Stimulated activated CD4-positive, alpha-beta T cell treated with anti-CD3 and anti-CD28 coated beads, TNF-alpha, amount 100 ng/mL, for 1 hour (primary cell): ENCODE data around the gene SMAD5.

Source experiments
- DNase-seq, 3 donors: peaks; one replicate each; pipeline ENCODE4 v3.0.0-alpha.2; 2020; ENCODE audit warnings: low read depth in 3 of 3, low spot score in 1 of 3

Gene SMAD5

DNA sequence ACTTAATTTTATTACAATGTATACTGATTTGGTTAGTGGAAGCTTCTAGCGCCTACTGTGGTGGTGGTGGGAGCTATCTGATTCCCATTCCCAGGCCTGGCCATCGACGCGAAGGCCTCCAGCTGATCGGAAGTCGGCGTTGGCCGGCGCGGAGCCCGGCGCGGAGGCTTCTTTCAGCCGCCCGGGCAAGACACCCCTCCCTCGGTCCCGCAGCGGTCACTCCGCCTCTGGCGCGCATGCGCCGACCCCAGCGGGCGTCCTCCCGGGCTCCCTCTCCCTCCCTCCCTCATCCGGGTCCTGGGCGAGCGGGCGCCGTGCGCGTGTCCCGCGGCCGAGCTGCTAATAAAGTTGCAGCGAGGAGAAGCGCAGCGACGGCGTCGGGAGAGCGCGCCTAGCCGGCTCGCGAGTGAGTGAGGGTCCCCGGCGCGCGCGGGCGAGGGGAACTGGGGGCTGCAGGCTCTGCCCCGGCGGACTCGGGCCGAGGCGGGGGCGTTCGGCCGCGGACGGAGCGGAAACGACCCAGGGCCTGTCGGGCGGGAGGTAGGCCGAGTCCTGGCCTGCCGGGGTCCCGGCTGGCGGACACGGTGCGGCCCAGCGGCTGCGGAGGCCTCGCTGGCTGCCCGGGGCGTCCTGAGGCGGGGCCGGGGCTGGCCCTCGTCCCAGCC is at the start of gene SMAD5:
Gene SMAD5, plus strand, starts transcription at position 289 of the 665 bp plus-strand sequence. CDS start 20,916 bp downstream, outside the sequence.
- peak; percentile 39 to 47 (median 42) for DNase-seq

DNA sequence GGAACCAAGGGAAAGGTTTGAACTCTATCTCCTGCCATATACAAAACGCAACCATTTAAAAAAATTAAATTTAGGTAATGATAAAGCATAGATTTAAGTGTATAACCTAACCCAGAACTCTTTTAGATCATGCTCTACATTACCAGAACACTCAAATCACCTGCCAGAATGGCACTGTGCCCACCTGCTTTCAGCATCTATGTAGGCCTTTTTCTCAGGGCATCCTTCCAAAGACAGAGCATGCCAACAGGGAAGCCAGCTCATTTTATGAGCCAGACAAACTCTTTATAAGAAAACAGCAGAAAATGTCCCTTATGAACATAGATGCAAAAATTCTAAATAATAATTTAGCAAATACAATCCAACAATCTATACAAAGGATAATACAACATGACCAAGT is 47.9 kb upstream of the SMAD5 start:
- DNase-seq: no peak

DNA sequence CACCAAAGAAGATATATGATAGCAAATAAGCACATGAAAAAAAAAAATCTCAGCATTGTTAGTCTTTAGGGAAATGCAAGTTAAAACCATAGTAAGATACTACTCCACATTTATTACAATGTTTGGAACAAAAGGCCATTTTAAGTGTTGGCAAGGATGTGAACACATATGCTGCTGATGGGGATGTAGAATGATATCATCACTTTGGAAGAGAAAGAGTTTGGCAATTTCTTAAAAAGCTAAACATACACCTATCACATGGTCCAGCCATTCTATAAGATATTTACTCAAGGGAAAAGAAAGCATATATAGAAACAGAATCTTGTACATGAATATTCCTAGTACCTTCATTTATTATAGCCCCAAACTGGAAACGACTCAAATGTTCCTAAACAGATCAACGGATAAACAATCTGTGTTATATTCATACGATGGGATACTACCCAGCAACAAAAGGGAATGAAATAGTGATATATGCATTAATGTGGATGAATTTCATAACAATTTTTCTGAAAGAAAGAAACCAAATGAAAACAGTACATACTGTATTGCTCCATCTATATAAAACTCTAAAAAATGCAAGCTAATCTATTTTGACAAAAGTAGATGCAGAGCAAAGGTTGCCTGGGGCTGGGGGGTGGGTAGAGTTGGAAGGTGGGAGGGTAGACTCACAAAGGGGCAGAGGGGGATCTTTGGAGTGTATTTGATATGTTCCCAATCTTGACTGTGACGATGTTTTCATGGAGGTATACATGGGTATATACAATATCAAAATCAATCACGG is 45.7 kb upstream of the SMAD5 start:
- no peak for DNase-seq

DNA sequence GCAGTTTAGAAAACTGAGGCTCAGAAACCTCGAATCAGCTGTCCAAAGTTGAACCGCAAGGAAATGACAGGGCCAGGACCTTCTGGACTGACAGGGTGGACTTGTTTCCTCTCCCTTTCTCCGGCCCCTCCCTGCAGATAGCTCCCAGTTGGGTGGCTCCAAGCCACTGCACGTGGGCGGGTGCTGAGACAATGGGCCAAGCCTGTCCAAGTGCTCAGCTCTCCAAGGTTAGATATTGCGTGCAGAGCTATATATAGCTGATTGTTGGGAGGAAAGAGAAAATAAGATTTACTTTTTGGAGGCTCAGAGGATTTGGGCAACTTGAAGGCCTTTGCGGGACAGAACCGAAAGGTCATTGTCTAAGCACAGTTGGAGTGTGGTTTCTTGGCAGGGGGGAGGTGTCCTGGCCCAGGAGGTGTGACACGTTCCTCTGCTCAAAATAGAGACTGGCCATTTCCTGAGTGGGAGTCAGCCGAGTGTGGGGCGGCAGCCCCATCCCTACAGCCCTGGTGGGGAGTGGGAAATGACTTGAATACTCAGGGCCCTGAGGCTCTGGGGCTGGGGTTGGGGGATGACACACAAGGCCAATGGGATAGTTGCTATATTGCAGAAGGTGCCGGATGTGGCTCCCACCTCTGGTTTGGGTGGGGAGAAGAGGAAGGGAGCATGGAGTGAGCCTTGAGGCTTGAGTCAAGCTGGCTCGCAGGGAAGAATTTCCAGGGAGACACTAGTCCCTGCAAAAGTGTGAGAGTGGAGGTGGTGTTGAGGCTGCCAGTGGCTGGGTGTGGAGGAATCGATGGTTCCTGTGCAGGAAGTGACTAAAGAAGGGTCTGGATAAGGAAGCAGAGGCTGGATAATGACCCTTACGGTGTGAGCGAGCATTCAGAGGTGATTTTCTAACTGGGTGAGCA is 44.4 kb upstream of the SMAD5 start:
- DNase-seq: no peak

DNA sequence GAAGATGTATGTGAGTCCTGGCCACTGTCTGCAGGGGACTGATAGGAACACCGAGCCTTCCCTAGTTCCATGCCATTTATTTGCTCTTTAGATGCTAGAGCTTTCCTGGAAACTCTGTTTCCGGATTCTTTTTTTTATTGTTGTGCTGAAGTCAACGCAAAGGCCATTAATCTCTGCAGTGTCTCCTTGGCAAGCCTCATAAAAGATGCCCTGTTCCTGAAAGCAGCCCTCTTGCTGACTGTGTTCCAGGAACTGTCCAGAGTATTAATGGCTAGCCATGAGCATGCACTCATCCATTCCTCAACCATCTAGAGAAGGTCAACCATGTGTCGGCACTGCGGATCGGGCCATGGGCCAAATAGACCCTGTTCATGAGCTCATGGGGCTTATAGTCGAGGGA is 42.9 kb upstream of the SMAD5 start:
- DNase-seq: no peak

DNA sequence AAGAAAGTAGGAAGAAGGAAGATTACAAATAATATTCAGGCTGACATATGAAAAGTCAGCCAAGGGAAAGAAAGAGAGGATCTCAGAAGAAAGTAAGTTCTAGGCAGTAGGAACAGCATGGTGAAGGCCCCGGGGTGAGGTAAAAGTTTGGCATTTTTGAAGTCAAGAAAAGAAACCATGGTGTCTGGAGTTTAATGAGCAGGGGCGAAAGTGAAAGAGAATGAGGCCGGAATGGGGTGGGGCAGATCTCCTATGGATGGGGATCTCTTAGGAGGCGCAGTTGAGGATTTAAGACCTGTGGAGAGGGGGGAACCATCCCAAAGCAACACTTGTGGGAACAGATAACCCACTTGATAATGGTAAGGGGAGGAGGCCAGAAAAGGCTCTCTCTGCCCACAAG is 42.3 kb upstream of the SMAD5 start:
- no peak for DNase-seq

DNA sequence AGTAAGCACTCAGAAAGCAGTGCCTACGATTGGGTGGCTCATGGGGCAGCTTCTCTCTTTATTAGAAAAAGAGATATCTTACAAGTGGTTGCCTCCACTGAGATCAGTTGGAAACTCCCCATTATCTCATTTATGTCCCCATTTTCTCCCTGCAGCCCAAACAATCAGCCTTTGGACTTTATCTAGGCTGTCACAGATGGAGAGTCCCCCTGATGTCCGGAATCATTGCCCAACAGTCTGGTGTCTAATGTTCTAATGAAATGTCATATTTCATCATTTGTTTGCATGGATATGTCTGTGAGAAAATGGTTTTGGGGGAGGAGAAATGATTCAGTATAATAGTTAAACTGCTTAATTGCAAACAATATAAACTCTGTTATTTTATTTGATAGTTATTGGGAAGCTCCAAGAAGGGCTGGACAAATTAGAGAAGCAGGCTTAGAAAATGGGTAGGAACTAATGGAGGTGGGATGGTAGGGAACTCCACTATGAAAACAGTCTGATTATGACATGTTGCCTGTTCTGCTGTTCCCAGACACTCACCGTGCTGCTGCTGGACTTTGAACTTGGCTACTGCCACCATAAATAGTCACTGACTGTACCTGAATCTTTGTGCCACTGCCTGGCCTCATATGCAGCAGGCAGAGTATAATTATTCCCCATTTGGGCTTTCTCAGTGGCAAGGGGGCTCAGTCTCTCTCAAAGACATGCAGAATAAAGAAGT is 38.3 kb upstream of the SMAD5 start:
- DNase-seq: no peak

DNA sequence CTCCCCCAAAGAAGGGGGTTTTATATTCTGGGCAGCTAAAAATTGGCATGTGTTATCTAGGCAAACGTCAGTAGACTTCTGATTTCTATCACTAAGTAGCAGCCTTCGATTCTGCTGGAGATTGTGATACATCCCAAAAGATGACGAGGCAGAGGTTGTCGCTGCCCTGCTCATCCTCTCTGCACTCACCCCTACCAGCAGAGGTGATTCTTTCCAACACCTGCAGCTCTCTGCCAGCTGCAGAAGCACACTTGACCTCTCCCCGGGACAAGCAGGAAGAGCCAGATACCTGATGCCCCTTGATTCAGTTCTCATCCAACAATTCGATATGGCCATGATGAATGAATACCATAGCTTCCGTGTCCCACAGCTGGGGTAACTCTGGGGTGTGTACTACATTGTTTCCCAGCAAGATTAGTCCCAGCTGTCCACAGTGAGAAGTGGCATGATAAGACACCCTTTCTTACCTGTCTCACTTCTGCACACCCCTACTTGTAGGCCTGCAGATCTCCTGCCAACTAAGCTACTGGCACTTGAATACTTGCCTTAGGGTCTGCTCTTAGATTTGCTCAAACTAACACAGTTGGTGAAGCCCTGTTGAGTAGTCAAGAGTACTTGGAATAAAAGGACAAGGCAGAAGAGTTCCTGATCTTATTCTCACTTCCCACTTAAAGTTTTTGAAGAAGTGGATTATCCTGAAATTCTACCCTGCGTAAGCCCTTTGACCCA is 37.6 kb upstream of the SMAD5 start:
- no peak for DNase-seq

DNA sequence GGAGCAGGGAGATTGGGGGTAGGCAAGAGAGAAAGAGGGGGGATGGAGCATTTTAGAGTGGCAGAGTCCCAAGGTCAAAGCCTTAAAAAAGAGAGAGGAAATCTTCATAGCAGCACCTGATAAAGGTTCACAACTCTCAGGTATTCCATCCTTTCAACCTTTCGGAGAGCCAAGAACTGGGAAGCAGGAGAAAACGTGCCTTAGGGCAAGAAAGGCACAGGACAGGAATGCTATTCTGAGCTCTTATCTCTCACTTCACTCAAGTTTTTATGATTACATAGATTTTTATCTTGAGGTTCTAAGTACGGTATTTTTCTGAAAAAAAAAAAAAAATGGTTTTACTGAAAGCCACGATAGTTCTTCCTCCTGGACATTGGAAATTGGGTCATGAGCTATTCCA is 34.5 kb upstream of the SMAD5 start:
- DNase-seq: no peak

DNA sequence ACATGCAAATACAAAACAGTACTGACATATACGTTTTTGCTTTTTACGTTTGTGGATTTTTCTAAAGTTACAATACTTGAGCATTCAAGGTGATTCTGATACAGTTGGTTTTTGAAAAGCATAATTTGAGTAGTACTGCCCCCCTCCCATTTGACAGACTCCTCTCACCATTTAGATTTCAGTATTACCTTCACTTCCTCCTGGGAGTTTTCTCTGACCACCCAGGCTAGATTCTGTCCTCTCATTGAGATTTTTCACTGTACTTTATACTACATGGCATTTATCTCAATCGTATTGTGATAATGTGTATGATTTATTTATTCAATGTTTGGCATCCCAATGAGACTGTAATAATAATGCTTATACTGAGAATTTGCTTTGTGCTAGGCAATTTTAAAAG is 32.8 kb upstream of the SMAD5 start:
- DNase-seq: no peak

DNA sequence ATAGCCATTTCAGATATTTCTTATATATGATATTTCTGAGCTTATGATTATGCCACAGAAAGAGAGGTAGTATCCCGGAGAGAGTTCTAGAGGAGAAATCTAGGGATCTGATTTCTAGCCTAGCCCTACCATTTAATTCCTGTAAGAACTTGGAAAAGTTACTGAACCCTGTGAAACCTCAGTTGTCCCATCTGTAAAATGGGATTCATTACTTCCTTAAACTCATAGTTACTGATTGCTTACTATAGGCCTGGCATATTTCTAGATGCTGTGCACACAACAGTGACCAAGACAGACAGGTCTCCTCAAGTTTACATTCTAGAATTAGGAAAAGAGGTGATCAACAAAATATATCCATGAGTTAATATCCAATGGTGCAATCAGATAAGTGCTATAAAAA is 30.8 kb upstream of the SMAD5 start:
- no peak for DNase-seq

DNA sequence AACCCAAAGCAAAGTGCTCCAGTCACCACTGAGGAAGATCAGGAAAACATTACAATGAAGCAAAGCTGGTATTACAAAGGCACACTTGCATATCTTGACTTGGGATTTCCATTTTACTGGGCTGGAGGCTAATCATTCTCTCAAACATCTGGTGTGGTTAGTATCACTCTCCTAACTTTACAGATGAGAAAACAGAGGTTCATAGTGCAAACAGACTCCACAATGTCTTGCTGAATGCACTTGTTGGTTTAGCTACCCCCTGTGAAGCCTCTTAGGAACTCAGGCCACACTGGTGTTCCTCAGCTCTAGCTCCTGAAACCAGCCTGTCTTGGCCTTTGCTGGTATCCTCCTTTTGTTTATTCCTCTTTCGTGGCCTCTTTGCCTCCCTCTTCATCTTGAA is 29.5 kb upstream of the SMAD5 start:
- DNase-seq: no peak

DNA sequence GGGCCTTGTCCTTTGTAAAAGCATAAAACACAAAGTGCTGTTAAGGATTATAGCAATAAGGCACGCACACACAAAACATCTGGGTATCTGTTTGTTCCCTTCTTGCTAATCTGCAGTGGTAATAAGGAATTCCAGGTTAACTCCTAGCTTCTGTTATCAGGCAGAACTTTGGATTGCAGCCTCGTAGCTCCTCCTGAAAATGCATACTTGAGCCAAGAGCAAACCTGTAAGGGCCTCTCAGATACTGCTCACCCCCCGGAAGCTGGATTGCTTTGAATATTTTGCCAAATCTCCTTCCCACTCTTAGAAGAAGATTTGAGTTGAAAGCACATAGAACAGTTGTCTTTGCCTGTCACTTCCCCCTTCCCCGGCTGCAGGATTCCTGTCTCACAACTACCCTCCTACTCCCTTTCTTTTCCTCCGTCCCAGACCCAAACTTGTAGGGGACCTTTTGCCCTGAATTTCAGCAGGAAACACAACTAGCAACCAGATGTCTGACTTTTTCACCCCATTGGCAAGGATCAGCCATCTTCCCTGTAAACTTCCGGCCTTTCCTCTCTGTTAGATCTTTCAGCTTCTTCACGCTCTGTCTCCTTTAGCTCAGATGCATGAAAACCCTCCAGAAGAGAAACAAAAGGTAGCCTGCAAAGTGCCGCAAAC is 28.2 kb upstream of the SMAD5 start:
- no peak for DNase-seq

DNA sequence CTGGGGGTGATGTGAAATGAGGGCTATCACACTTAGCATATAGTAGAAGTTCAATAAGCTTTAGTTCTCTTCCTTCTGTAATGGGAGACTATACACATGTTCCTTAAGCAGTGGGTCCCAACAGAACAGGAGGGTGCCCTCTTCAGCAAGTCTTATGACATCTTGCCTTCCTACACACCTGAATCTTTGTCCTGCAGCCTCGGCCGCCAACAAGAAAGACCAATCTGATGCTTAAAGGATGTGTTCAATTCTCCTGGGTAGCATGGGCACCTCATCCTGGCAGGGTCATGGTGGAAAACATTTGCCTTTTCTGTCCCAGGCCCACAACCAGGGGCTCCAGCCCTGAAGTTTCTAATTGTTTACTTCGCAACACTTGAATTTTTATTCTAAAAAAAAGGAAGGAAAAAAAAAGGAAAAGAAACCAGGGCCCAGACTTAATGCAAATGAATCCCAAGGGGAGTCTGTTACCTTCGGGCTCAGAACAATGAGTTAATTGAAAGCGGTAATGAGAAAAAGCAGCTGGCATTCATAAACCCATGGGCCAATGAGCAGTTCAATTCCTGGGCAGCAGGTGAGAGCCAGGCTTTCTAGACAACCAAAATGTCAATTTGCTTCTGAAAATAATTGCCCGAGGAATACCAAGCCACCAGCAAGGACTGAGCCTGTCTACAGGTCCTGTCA is 26.2 kb upstream of the SMAD5 start:
- DNase-seq: no peak

DNA sequence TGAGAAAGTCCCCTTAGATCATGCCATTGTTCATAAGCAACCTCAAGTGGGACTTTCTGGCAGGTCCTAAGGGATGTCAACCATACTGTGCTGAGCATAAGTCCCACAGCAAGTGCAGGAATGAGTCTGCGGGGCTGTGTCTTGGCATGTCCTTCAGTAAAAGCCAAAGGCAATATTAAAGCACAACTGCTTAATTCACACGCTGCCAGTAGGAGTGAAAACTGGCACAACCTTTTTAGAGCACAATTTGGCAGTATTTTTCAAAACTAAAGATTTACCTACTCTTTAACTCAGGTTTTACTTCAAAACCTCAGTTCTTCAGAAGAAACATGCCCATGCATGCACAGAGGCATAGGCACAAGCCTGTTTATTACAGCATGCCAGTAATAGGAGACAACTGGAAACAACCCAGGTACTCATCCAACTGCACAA is 24.4 kb upstream of the SMAD5 start:
- no peak for DNase-seq

DNA sequence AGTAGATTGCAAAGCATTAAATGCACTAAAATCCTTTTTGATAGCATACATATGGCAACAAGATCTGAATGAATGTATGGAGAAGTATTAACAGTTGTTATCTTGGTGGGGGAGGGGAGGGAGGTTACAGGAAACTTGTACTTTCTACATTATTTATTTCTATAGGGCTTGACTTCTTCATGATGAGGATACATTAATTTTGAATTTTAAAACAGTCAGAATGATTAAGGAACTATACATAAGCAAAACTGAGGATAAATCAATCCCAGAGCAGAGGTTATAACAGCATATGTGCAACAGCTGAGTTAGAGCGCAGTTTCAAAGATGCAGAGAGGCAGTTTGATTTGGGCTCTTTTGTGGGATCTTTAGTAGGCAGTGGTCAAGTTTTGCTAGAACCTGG is 23.9 kb upstream of the SMAD5 start:
- DNase-seq: no peak

DNA sequence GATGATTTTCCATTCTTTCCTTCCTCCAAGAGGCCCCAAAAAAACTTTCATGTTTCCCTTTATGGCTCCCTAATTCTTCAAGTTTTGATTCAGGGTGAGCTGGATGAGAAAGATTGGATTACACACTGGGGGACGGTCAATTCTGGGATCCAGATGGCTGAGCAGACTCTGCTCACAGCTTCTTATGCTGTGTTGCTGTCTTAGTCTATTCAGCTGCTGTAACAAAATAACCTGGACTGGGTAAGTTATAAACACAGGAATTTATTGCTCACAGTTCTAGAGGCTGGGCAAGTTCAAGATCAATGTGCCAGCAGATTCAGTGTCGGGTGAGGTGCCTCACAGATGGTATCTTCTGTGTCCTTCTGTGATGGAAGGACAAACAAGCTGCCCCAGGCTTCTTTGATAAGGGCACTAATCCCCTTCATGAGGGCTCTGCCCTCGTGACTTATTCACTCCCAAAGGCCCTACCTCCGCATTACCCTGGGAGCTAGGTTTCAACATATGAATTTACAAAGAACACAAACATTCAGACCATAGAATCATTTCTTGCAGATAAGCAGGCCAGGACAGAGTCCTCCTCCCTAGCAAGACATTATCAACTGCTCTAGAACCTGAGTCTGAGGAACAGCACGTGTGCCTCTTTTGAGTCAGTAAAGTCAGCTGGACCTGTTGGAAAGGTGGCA is 23.1 kb upstream of the SMAD5 start:
- DNase-seq: no peak

DNA sequence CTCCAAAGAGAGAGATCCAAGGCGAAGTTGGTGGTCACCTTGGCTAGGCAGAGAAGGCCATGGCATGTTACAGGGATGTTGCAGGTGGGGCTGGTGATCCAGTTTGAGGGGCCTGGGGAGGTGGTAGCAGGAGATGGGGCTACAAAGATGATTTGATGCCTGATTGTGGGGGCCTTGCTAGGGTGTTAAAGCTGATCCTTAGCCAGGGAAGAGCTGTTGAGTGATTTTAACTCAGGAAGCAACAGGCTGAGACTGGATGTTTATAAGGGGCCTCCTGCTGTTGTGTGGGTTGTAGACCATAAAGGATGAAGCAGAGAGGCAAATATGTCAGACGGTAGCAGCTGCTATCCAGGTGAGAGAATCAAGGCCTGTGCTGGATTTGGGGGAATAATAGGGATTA is 19.0 kb upstream of the SMAD5 start:
- DNase-seq: no peak
